Endothelial cell of umbilical vein (primary cell): ENCODE data around the gene GALNT9. TPM values are rescaled to one million over a fixed set of nuclear protein-coding genes. Genes with fewer than 3 reads are reported as not detected.

ENCODE experiments used
- BruUV-seq: library from RNA; stranded (reverse); fragments of 400-500 nt; replicated peaks from 2 replicates; lab custom pipeline; 2021; lab: Mats Ljungman, UMichigan
- CTCF ChIA-PET: fragments of 300-600, 350-600 bp; sonication (Branson Sonifier 250); formaldehyde crosslinking; loops from one replicate; lab custom pipeline; 2021; ENCODE audit warnings: antibody characterized with exemption, inconsistent platforms; lab: Charles Lee
- POLR2A ChIA-PET: fragments of 300-600, 350-600 bp; sonication (Branson Sonifier 250); formaldehyde crosslinking; loops from one replicate; lab custom pipeline; 2021; ENCODE audit warnings: antibody characterized with exemption, inconsistent platforms; lab: Charles Lee
- DNase-seq: peaks from one replicate; pipeline ENCODE4 v3.0.0-alpha.2; 2011; ENCODE audit warnings: low read depth, low spot score
- FAIRE-seq: peaks from 2 replicates; lab custom pipeline; 2011; peaks lifted over from hg19 to GRCh38; lab: Jason Lieb, UNC
- H2AFZ ChIP-seq: 2 replicates; pipeline ENCODE4 v1.6.0; 2012; ENCODE audit warnings: low read depth, low read length, control low read depth, inconsistent platforms
- H3K27ac ChIP-seq: 2 replicates; pipeline ENCODE4 v1.5.1; 2011; ENCODE audit warnings: low read depth, mild to moderate bottlenecking, control low read depth, low read length, moderate library complexity; ENCODE audit not compliant: insufficient read depth
- H3K27me3 ChIP-seq, 2 experiments: 2 replicates each; pipeline versions ENCODE4 v1.6.0 to v1.6.1; 2011; ENCODE audit warnings: low read length in 2 of 2, mixed read lengths in 1 of 2; ENCODE audit not compliant: control insufficient read depth in 2 of 2, insufficient read depth in 2 of 2
- H3K36me3 ChIP-seq, 2 experiments: 2 replicates in 1 of 2; 3 replicates in 1 of 2; pipeline ENCODE4 v1.5.1; 2011; ENCODE audit warnings: low read length in 2 of 2, mild to moderate bottlenecking in 1 of 2, moderate library complexity in 1 of 2; ENCODE audit not compliant: control insufficient read depth in 2 of 2, insufficient read depth in 2 of 2; ENCODE audit errors: extremely low read depth in 1 of 2
- H3K4me1 ChIP-seq: 3 replicates; pipeline ENCODE4 v1.5.1; 2011; ENCODE audit warnings: mild to moderate bottlenecking, low read length; ENCODE audit not compliant: control insufficient read depth, insufficient read depth; ENCODE audit errors: extremely low read depth
- H3K4me2 ChIP-seq: 2 replicates; pipeline ENCODE4 v1.6.1; 2011; ENCODE audit warnings: low read length, control low read depth, mixed read lengths; ENCODE audit not compliant: insufficient read depth
- H3K4me3 ChIP-seq, 3 experiments: fragments of 200-600 bp in 1 of 3; sonication (generic), shearing (Covaris generic) in 1 of 3; replicated peaks in 1 of 3; 2 replicates each; pipeline ENCODE4 v1.5.1; 2011 to 2016; ENCODE audit warnings: control low read depth in 3 of 3, low read length in 3 of 3, mild to moderate bottlenecking in 2 of 3, inconsistent platforms in 1 of 3, low read depth in 1 of 3, moderate library complexity in 1 of 3; ENCODE audit not compliant: insufficient read depth in 1 of 3
- H3K79me2 ChIP-seq: 2 replicates; pipeline ENCODE4 v1.6.0; 2012; ENCODE audit warnings: low read length, inconsistent platforms; ENCODE audit not compliant: control insufficient read depth, insufficient read depth
- H3K9ac ChIP-seq: replicated peaks from 2 replicates; pipeline ENCODE3; 2011; ENCODE audit warnings: low read length, control low read depth; ENCODE audit not compliant: insufficient read depth; ENCODE audit errors: extremely low read depth
- H3K9me1 ChIP-seq: replicated peaks from 3 replicates; pipeline ENCODE4 v1.6.0; 2011; ENCODE audit warnings: mild to moderate bottlenecking, low read length; ENCODE audit not compliant: control insufficient read depth, insufficient read depth; ENCODE audit errors: extremely low read depth
- H3K9me3 ChIP-seq: replicated peaks from 2 replicates; pipeline ENCODE4 v1.5.1; 2012; ENCODE audit warnings: low read length, inconsistent platforms; ENCODE audit not compliant: control insufficient read depth, insufficient read depth
- H4K20me1 ChIP-seq: replicated peaks from 2 replicates; pipeline ENCODE3; 2011; ENCODE audit warnings: mild to moderate bottlenecking, low read length; ENCODE audit not compliant: control insufficient read depth, insufficient read depth; ENCODE audit errors: extremely low read depth
- EZH2 ChIP-seq: IDR thresholded peaks from 2 replicates; pipeline ENCODE4 v1.6.1; 2012; ENCODE audit warnings: borderline replicate concordance, low read depth, mild to moderate bottlenecking, moderate library complexity, low read length, inconsistent platforms; ENCODE audit not compliant: severe bottlenecking
- FOS ChIP-seq: IDR thresholded peaks from 2 replicates; pipeline ENCODE4 v1.6.1; 2011; ENCODE audit warnings: mild to moderate bottlenecking, low read length, moderate library complexity, borderline replicate concordance; ENCODE audit not compliant: insufficient read depth
- GATA2 ChIP-seq: IDR thresholded peaks from 2 replicates; pipeline ENCODE4 v1.7.0; 2011; ENCODE audit warnings: low read depth, mild to moderate bottlenecking, moderate library complexity, mixed read lengths, low read length; ENCODE audit not compliant: insufficient read length, insufficient read depth
- JUN ChIP-seq: IDR thresholded peaks from 2 replicates; pipeline ENCODE4 v1.6.1; 2011; ENCODE audit warnings: borderline replicate concordance, low read depth; ENCODE audit not compliant: insufficient read length, insufficient read depth
- MYC ChIP-seq: IDR thresholded peaks from one replicate; pipeline ENCODE4 v1.6.1; 2011; ENCODE audit warnings: mild to moderate bottlenecking, low read depth, low read length
- POLR2A ChIP-seq: IDR thresholded peaks from 2 replicates; pipeline ENCODE4 v1.6.1; 2012; ENCODE audit warnings: low read depth, mild to moderate bottlenecking, control low read depth, low read length
- POLR2AphosphoS5 ChIP-seq: IDR thresholded peaks from 2 replicates; pipeline ENCODE4 v1.6.1; 2012; ENCODE audit warnings: low read depth, mild to moderate bottlenecking, control low read depth, low read length, moderate library complexity; ENCODE audit not compliant: insufficient read depth
- dilution Hi-C: fragments of 300-500 bp; cut with MboI; formaldehyde crosslinking; loops from one replicate; pipeline ENCODE4 v1.15.0; 2019; ENCODE audit warnings: low sequenced_read_pairs; ENCODE audit not compliant: extremely low pct_ligation_motif_present
- intact Hi-C: fragments of 100-400 bp; cut with micrococcal nuclease; formaldehyde crosslinking; loops from one replicate; pipeline ENCODE4 v1.10.0; 2022
- polyA plus RNA-seq, 4 experiments: library from polyadenylated mRNA; depleted of rRNA in 3 of 4; stranded (reverse) in 3 of 4; unstranded in 1 of 4; fragments of >200 nt; gene quantifications; 2 replicates each; pipeline versions ENCODE4 v1.2.1 to v1.2.3, GENCODE V29; 2011 to 2012; ENCODE audit warnings: missing spikeins in 1 of 4
- total RNA-seq: library from RNA; stranded (reverse); gene quantifications from 2 replicates; pipeline ENCODE4 v1.2.3, GENCODE V29; 2021
- TF ChIP-seq, protein P1 (sequence below): IDR thresholded peaks from 2 replicates; pipeline ENCODE4 v1.6.1; 2011; ENCODE audit not compliant: insufficient read depth, insufficient read length
- TF ChIP-seq, protein P2 (sequence below), 2 donors: IDR thresholded peaks; 1 replicate in 1 of 2; 2 replicates in 1 of 2; pipeline ENCODE4 v1.5.1; 2011; ENCODE audit warnings: low read length in 2 of 2, mild to moderate bottlenecking in 2 of 2, moderate library complexity in 2 of 2, control low read depth in 1 of 2, inconsistent platforms in 1 of 2, low read depth in 1 of 2; ENCODE audit not compliant: insufficient read depth in 1 of 2; ENCODE audit errors: extremely low read depth in 1 of 2

GALNT9 gene
- total and polyA plus RNA-seq, 2 donors (not counting 3 experiments of a cell fraction or from before 2014, with no cell fraction given): 0.14 to 0.73 TPM

DNA sequence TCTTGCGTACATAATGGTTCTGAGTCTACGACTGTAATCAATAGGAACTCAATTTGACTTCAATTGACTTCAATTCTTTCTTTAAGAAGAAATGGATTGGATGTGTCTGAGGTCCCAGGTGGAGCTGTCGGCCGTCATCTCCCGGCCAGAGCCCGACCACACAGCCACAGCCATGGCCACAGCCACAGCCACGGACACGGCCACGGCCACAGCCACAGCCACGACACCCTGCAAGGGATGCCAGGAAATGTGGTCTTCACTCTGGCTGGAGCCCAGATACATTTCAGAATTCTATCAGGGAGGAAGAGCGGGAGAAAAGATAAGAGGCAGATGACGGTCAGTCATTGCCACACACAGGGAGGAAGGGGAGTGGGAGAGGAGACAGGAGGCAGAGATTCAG is 58.9 kb downstream of the GALNT9 start:
- no peak overlapping the region for H3K27ac ChIP-seq
- H3K4me1 ChIP-seq: no peaks in the 10 kb centered on the region
- no peak overlapping the region for H2AFZ ChIP-seq
- ChIA-PET CTCF (no interaction called here), POLR2A (no interaction called here)
- no TSS peak for BruUV-seq
- TF ChIP-seq POLR2A (no peak), GATA2 (no peak), JUN (no peak), EZH2 (no peak), MYC (no peak), POLR2AphosphoS5 (no peak), FOS (no peak)
- TF ChIP-seq, protein P1, sequence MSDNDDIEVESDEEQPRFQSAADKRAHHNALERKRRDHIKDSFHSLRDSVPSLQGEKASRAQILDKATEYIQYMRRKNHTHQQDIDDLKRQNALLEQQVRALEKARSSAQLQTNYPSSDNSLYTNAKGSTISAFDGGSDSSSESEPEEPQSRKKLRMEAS: no peak
- TF ChIP-seq, protein P2, sequence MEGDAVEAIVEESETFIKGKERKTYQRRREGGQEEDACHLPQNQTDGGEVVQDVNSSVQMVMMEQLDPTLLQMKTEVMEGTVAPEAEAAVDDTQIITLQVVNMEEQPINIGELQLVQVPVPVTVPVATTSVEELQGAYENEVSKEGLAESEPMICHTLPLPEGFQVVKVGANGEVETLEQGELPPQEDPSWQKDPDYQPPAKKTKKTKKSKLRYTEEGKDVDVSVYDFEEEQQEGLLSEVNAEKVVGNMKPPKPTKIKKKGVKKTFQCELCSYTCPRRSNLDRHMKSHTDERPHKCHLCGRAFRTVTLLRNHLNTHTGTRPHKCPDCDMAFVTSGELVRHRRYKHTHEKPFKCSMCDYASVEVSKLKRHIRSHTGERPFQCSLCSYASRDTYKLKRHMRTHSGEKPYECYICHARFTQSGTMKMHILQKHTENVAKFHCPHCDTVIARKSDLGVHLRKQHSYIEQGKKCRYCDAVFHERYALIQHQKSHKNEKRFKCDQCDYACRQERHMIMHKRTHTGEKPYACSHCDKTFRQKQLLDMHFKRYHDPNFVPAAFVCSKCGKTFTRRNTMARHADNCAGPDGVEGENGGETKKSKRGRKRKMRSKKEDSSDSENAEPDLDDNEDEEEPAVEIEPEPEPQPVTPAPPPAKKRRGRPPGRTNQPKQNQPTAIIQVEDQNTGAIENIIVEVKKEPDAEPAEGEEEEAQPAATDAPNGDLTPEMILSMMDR (IDR thresholded peaks at IDR 0.05; ENCODE audit: extremely low read depth in 1 of 2, insufficient read depth in 1 of 2, low read depth in 1 of 2, low read length in 2 of 2): no peak
- no peak overlapping the region for H3K9ac ChIP-seq
- H4K20me1 ChIP-seq: no peaks in the 10 kb centered on the region
- FAIRE-seq (no peak), DNase-seq (no peak)
- dilution Hi-C loops: no loop called here
- no peaks in the 10 kb centered on the region for H3K27me3 ChIP-seq
- H3K79me2 ChIP-seq: no peaks in the 10 kb centered on the region
- H3K4me3 ChIP-seq: no peak overlapping the region
- no peak overlapping the region for H3K4me2 ChIP-seq
- H3K9me3 ChIP-seq: no peaks in the 10 kb centered on the region
- intact Hi-C loops: no loop called here
- no peaks in the 10 kb centered on the region for H3K9me1 ChIP-seq
- no peaks in the 10 kb centered on the region for H3K36me3 ChIP-seq
